Right lobe of liver (tissue), 6 donors: ENCODE measurements around the gene BRD4. TPM values are rescaled to one million over a fixed set of nuclear protein-coding genes. Genes with fewer than 3 reads are reported as not detected.

Experiments
- ATAC-seq, 4 donors: fragments of 200-7000 bp; cut with Tn5 transposase; one replicate each; pipeline ENCODE4 v1.9.1; 2020; ENCODE audit warnings: mild to moderate bottlenecking in 4 of 4, moderate library complexity in 4 of 4
- DNase-seq, 3 donors: peaks; one replicate each; pipeline ENCODE4 v3.0.0-alpha.2; 2020
- H3K27ac ChIP-seq, 3 donors: fragments of 200-600 bp; one replicate each; pipeline ENCODE4 v1.8.0; 2022
- H3K27me3 ChIP-seq, 2 donors: fragments of 200-600 bp; one replicate each; pipeline ENCODE4 v1.8.0; 2022
- H3K36me3 ChIP-seq, 4 donors: fragments of 200-600 bp; sonication (generic) in 1 of 4; one replicate each; pipeline versions ENCODE4 v1.5.1 to v1.8.0; 2017 to 2022; ENCODE audit warnings: control low read depth in 1 of 4
- H3K4me1 ChIP-seq, 4 donors: fragments of 200-600 bp; sonication (generic) in 1 of 4; one replicate each; pipeline versions ENCODE4 v1.5.1 to v1.8.0; 2017 to 2022; ENCODE audit warnings: control low read depth in 1 of 4
- H3K4me3 ChIP-seq, 3 donors: fragments of 200-600 bp; one replicate each; pipeline ENCODE4 v1.8.0; 2022
- H3K9me3 ChIP-seq, 4 donors: fragments of 200-600 bp; sonication (generic) in 1 of 4; one replicate each; pipeline versions ENCODE4 v1.5.1 to v1.8.0; 2017 to 2022; ENCODE audit warnings: control low read depth in 1 of 4
- CTCF ChIP-seq, 4 donors: fragments of 200-600 bp in 3 of 4; fragments of 450-650 bp in 1 of 4; IDR thresholded peaks; one replicate each; pipeline versions ENCODE4 v1.5.1 to v1.8.0; 2016 to 2022; ENCODE audit warnings: antibody characterized with exemption in 4 of 4, mild to moderate bottlenecking in 2 of 4
- POLR2A ChIP-seq: fragments of 450-650 bp; IDR thresholded peaks from one replicate; pipeline ENCODE4 v1.6.1; 2017; ENCODE audit warnings: antibody characterized with exemption, mild to moderate bottlenecking
- WGBS: methylation state at CpG from one replicate; pipeline ENCODE4 v1.1.6; 2018; ENCODE audit warnings: low coverage, low lambda C conversion rate; ENCODE audit not compliant: insufficient coverage; ENCODE audit errors: missing lambda C conversion rate; 5-methylcytosine and 5-hydroxymethylcytosine counted together
- intact Hi-C, 2 donors: fragments of 100-400 bp; cut with DNase I; formaldehyde crosslinking; loops; one replicate each; pipeline versions ENCODE4 v1.11.2 to v1.14.1; 2022
- total RNA-seq, 6 experiments: library from RNA; depleted of rRNA in 2 of 6; stranded (reverse); fragments of >200 nt in 2 of 6; fragmentation: NEBNext Ultra II Directional in 3 of 6; extraction: Animal tissue kit (Norgen Biotek cat#: 25700) in 3 of 6; gene quantifications; one replicate each; pipeline versions ENCODE4 v1.1.0 to v1.2.4, GENCODE V29; 2016 to 2023
- donor health status: DM: no; HTN: yes; CAD: no.
- donor health status: DM: no; HTN: no; CAD: no.
- donor health status: DM: no; HTN: no; CAD: no.
- donor health status: DM: no; HTN: yes; CAD: no.
- donor health status: DM: no; HTN: yes; CAD: no.

BRD4 gene
- total RNA-seq, 6 experiments from 2014 or later, result 20.0 to 52.6 (median 40.6) TPM

GRCh38 chr19:15292140-15292539 lies 40.2 kb downstream of the BRD4 start:
- no peaks in the 10 kb centered on the region for H3K9me3 ChIP-seq
- no peaks in the 10 kb centered on the region for H3K27me3 ChIP-seq
- H3K4me1 ChIP-seq, result peaks cover 0 to 69% (median 24%) of the 10 kb centered on the region in 4 donors
- 90% methylated on average over 7 of the region's 7 CpGs for WGBS
- no peak overlapping the region for H3K27ac ChIP-seq
- DNase-seq, result no peak
- no peaks in the 10 kb centered on the region for H3K36me3 ChIP-seq
- intact Hi-C loops, result no loop called here
- no peak overlapping the region for H3K4me3 ChIP-seq
- TF ChIP-seq POLR2A, result no peak
- TF ChIP-seq CTCF (IDR thresholded peaks at IDR 0.05), result no peak
- no peak for ATAC-seq

GRCh38 chr19:15291548-15292021 lies 40.8 kb downstream of the BRD4 start:
- Histone ChIP-seq H3K9me3 (no peaks in the 10 kb centered on the region), H3K27ac (no peak overlapping the region), H3K27me3 (no peaks in the 10 kb centered on the region), H3K4me3 (no peak overlapping the region), H3K36me3 (no peaks in the 10 kb centered on the region), H3K4me1 (peaks cover 0 to 69% (median 25%) of the 10 kb centered on the region in 4 donors)
- intact Hi-C loops, result no loop called here
- no peak for ATAC-seq
- no peak for TF ChIP-seq CTCF (IDR thresholded peaks at IDR 0.05)
- TF ChIP-seq POLR2A, result no peak
- WGBS, result 42% methylated on average over 4 of the region's 4 CpGs
- no peak for DNase-seq

- DNase-seq (no peak), ATAC-seq (no peak)
- intact Hi-C loops, result no loop called here
- H3K4me1 ChIP-seq, result peaks cover 0 to 69% (median 28%) of the 10 kb centered on the region in 4 donors
- no peaks in the 10 kb centered on the region for H3K9me3 ChIP-seq
- no peak for TF ChIP-seq POLR2A
- no peak overlapping the region for H3K27ac ChIP-seq
- H3K4me3 ChIP-seq, result no peak overlapping the region
- H3K36me3 ChIP-seq, result no peaks in the 10 kb centered on the region
- 100% methylated on average over 1 of the region's 1 CpG for WGBS
- no peaks in the 10 kb centered on the region for H3K27me3 ChIP-seq
Observed at GRCh38 chr19:15291089-15291488, 41.2 kb downstream of the BRD4 start.

GRCh38 chr19:15290166-15290565 lies 42.2 kb downstream of the BRD4 start:
- no peak overlapping the region for H3K4me3 ChIP-seq
- ATAC-seq (no peak), DNase-seq (no peak)
- 54% methylated on average over 7 of the region's 7 CpGs for WGBS
- H3K27ac ChIP-seq, result no peak overlapping the region
- H3K9me3 ChIP-seq, result no peaks in the 10 kb centered on the region
- intact Hi-C loops, result no loop called here
- TF ChIP-seq CTCF (IDR thresholded peaks at IDR 0.05) (no peak), POLR2A (no peak)
- H3K36me3 ChIP-seq, result no peaks in the 10 kb centered on the region
- H3K4me1 ChIP-seq, result peaks cover 0 to 68% (median 31%) of the 10 kb centered on the region in 4 donors
- no peaks in the 10 kb centered on the region for H3K27me3 ChIP-seq

- Histone ChIP-seq H3K27ac (no peak overlapping the region), H3K36me3 (no peaks in the 10 kb centered on the region)
Observed at GRCh38 chr19:15289673-15290072, 42.7 kb downstream of the BRD4 start.

More at GRCh38 chr19:15289673-15290072, 42.7 kb downstream of the BRD4 start:
- H3K4me3 ChIP-seq, result no peak overlapping the region
- no peaks in the 10 kb centered on the region for H3K27me3 ChIP-seq
- intact Hi-C loops, result no loop called here
- no peak for ATAC-seq
- peaks cover 0 to 68% (median 28%) of the 10 kb centered on the region in 4 donors for H3K4me1 ChIP-seq
- TF ChIP-seq POLR2A (no peak), CTCF (IDR thresholded peaks at IDR 0.05) (no peak)
- WGBS, result 63% methylated on average over 2 of the region's 3 CpGs
- H3K9me3 ChIP-seq, result no peaks in the 10 kb centered on the region
- peak in 1 of 3 donors; percentile 25 for DNase-seq
